ENCODE data around the gene KNG1.

Gene KNG1

GRCh38 chr3:186719945-186720739, 3.0 kb downstream of the KNG1 start:
- ChIA-PET POLR2A (no interaction called here), CTCF (interaction anchor here (0.7 kb wide), 1 partner anchor 264 kb away, joined by 3 read pairs; no protein-coding TSS in a partner anchor)
- TF ChIP-seq ARNT (IDR thresholded peaks at IDR 0.05): no peak
- TF ChIP-seq FOXK2 (IDR thresholded peaks at IDR 0.05): no peak
- TF ChIP-seq L3MBTL2 (conservative IDR thresholded peaks at IDR 0.05): no peak
- TF ChIP-seq FOXA1 (IDR thresholded peaks at IDR 0.05): no peak
- TF ChIP-seq NFRKB (IDR thresholded peaks at IDR 0.05): no peak
- TF ChIP-seq PKNOX1 (IDR thresholded peaks at IDR 0.05): no peak
- no peak for TF ChIP-seq SUZ12 (IDR thresholded peaks at IDR 0.05)
- DNase-seq (ENCODE audit: extremely low spot score): no peak

- DNase-seq (ENCODE audit: extremely low spot score): no peak
- no peak for TF ChIP-seq FOXK2 (IDR thresholded peaks at IDR 0.05)
- TF ChIP-seq CTBP1 (IDR thresholded peaks at IDR 0.05; ENCODE audit: borderline replicate concordance): no peak
- no peak for TF ChIP-seq SUZ12 (IDR thresholded peaks at IDR 0.05)
- TF ChIP-seq BHLHE40 (IDR thresholded peaks at IDR 0.05; ENCODE audit: borderline replicate concordance): no peak
- TF ChIP-seq ZNF384 (IDR thresholded peaks at IDR 0.05): no peak
- no peak for TF ChIP-seq FOXM1 (IDR thresholded peaks at IDR 0.05; ENCODE audit: borderline replicate concordance)
- TF ChIP-seq ELF4 (IDR thresholded peaks at IDR 0.05): no peak
- no peak for TF ChIP-seq NFRKB (IDR thresholded peaks at IDR 0.05)
- no peak for TF ChIP-seq SP1 (IDR thresholded peaks at IDR 0.05)
- TF ChIP-seq LEF1 (IDR thresholded peaks at IDR 0.05; ENCODE audit: borderline replicate concordance): no peak
- no peak for TF ChIP-seq L3MBTL2 (conservative IDR thresholded peaks at IDR 0.05)
- TF ChIP-seq TARDBP (IDR thresholded peaks at IDR 0.05): no peak
- TF ChIP-seq PKNOX1 (IDR thresholded peaks at IDR 0.05): no peak
- no peak for TF ChIP-seq HDGF (IDR thresholded peaks at IDR 0.05; ENCODE audit: borderline replicate concordance)
- no peak for TF ChIP-seq ARNT (IDR thresholded peaks at IDR 0.05)
- TF ChIP-seq FOXA1 (IDR thresholded peaks at IDR 0.05): no peak
- ChIA-PET CTCF (no interaction called here), POLR2A (no interaction called here)
Observed at GRCh38 chr3:186722457-186722856, 5.3 kb downstream of the KNG1 start.

GRCh38 chr3:186724911-186725310, 7.8 kb downstream of the KNG1 start:
- CTCF ChIA-PET: no interaction called here
- DNase-seq (ENCODE audit: extremely low spot score): no peak
- TF ChIP-seq ARNT (IDR thresholded peaks at IDR 0.05) (no peak), PKNOX1 (IDR thresholded peaks at IDR 0.05) (no peak), L3MBTL2 (conservative IDR thresholded peaks at IDR 0.05) (no peak), NFRKB (IDR thresholded peaks at IDR 0.05) (no peak), CTBP1 (IDR thresholded peaks at IDR 0.05; ENCODE audit: borderline replicate concordance) (no peak), SUZ12 (IDR thresholded peaks at IDR 0.05) (no peak), TARDBP (IDR thresholded peaks at IDR 0.05) (no peak), ZNF384 (IDR thresholded peaks at IDR 0.05) (no peak), BHLHE40 (IDR thresholded peaks at IDR 0.05; ENCODE audit: borderline replicate concordance) (no peak)
- POLR2A ChIA-PET: no interaction called here

GRCh38 chr3:186732169-186732766, 15.1 kb downstream of the KNG1 start:
- POLR2A ChIA-PET: no interaction called here
- TF ChIP-seq LEF1 (IDR thresholded peaks at IDR 0.05; ENCODE audit: borderline replicate concordance): no peak
- TF ChIP-seq ZNF384 (IDR thresholded peaks at IDR 0.05): no peak
- no peak for TF ChIP-seq SUZ12 (IDR thresholded peaks at IDR 0.05)
- TF ChIP-seq FOXM1 (IDR thresholded peaks at IDR 0.05; ENCODE audit: borderline replicate concordance): no peak
- no peak for TF ChIP-seq FOXA1 (IDR thresholded peaks at IDR 0.05)
- TF ChIP-seq HDGF (IDR thresholded peaks at IDR 0.05; ENCODE audit: borderline replicate concordance): no peak
- DNase-seq (ENCODE audit: extremely low spot score): no peak
- CTCF ChIA-PET: no interaction called here

GRCh38 chr3:186742618-186743380, 25.6 kb downstream of the KNG1 start:
- ChIA-PET CTCF (no interaction called here), POLR2A (interaction anchor here (0.9 kb wide), 1 partner anchor 40 kb away, joined by 3 read pairs; the partner anchor contains the start of gene EIF4A2)
- no peak for DNase-seq (ENCODE audit: extremely low spot score)
- no peak for TF ChIP-seq FOXM1 (IDR thresholded peaks at IDR 0.05; ENCODE audit: borderline replicate concordance)
- TF ChIP-seq SUZ12 (IDR thresholded peaks at IDR 0.05): no peak
- no peak for TF ChIP-seq LEF1 (IDR thresholded peaks at IDR 0.05; ENCODE audit: borderline replicate concordance)
- no peak for TF ChIP-seq L3MBTL2 (conservative IDR thresholded peaks at IDR 0.05)

- ChIA-PET POLR2A (interaction anchor here (0.9 kb wide), 1 partner anchor 40 kb away, joined by 3 read pairs; the partner anchor contains the start of gene EIF4A2), CTCF (no interaction called here)
- no peak for DNase-seq (ENCODE audit: extremely low spot score)
- TF ChIP-seq SP1 (IDR thresholded peaks at IDR 0.05) (no peak), HDGF (IDR thresholded peaks at IDR 0.05; ENCODE audit: borderline replicate concordance) (no peak), NFRKB (IDR thresholded peaks at IDR 0.05) (no peak), FOXM1 (IDR thresholded peaks at IDR 0.05; ENCODE audit: borderline replicate concordance) (no peak), PKNOX1 (IDR thresholded peaks at IDR 0.05) (no peak), CTBP1 (IDR thresholded peaks at IDR 0.05; ENCODE audit: borderline replicate concordance) (no peak), TARDBP (IDR thresholded peaks at IDR 0.05) (no peak), SUZ12 (IDR thresholded peaks at IDR 0.05) (no peak), ZNF384 (IDR thresholded peaks at IDR 0.05) (no peak), BHLHE40 (IDR thresholded peaks at IDR 0.05; ENCODE audit: borderline replicate concordance) (no peak), ELF4 (IDR thresholded peaks at IDR 0.05) (no peak), L3MBTL2 (conservative IDR thresholded peaks at IDR 0.05) (no peak), ARNT (IDR thresholded peaks at IDR 0.05) (no peak), FOXK2 (IDR thresholded peaks at IDR 0.05) (no peak), LEF1 (IDR thresholded peaks at IDR 0.05; ENCODE audit: borderline replicate concordance) (no peak), FOXA1 (IDR thresholded peaks at IDR 0.05) (no peak)
Observed at GRCh38 chr3:186743666-186744065, 26.5 kb downstream of the KNG1 start.
